ENCODE data around the gene POLR1G.

- no peak for TF ChIP-seq CTCF (conservative IDR thresholded peaks at IDR 0.05; ENCODE audit: low read length)
- TF ChIP-seq EZH2phosphoT487 (IDR thresholded peaks at IDR 0.05; ENCODE audit: borderline replicate concordance) = no peak
Measured at GRCh38 chr19:45408830-45409556, 2.5 kb downstream of the POLR1G start.

Data from Loucy (cell line).